GM21447 (cell line): ENCODE measurements around the gene USH1G.
"Not testable (repeated sequence)": the region's sequence is repeated elsewhere in the genome, so short reads cannot be mapped to it uniquely, and the experiment has no call there.

Source experiments
- ATAC-seq: cut with Tn5 transposase; IDR thresholded peaks from one replicate; pipeline ENCODE4 v1.9.1; 2021; ENCODE audit not compliant: unreplicated experiment

The USH1G gene

GRCh38 chr17:74906214-74906793 lies 16.8 kb downstream of the USH1G start:
- not testable (repeated sequence) for ATAC-seq

DNA sequence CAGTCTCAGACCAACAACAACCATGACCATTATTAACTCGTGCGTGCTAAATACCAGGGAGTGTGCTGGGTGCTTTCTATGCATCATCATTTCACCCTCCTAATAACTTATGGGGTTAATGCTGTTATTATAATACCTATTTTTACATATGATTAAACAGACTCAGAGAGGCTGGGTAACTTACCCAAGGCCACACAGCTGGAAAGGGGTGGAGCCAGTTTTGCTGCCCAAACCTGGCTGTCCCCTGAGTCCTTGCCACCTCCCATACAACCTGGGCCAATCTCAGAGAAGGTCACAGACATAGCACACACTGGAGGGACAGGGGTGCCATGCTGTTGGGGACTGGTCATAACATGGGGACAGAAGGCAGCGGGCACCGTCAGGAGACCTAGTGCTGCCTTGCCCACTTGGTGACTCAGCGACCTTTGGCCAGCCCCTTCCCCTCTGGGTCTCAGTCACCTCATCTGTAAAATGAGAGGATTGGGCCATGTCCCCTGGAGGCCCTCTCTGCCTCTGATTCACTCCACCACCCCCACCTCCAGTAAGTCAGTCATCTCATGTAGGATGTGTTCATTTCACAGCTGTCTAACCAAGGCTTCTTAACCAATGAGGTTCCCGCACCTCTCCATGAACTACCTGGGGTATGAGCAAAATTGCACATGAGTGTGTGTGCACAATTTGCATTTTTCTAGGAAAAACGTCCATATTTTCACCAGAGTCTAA lies 18.2 kb downstream of the USH1G start:
- no peak for ATAC-seq

GRCh38 chr17:74903671-74904070 lies 19.4 kb downstream of the USH1G start:
- ATAC-seq, result no peak

- ATAC-seq, result no peak
Observed at GRCh38 chr17:74903034-74903433, 20.0 kb downstream of the USH1G start.

- ATAC-seq, result no peak
Observed at GRCh38 chr17:74901353-74902135, 21.5 kb downstream of the USH1G start.

- no peak for ATAC-seq
Observed at GRCh38 chr17:74900208-74900607, 22.8 kb downstream of the USH1G start.

DNA sequence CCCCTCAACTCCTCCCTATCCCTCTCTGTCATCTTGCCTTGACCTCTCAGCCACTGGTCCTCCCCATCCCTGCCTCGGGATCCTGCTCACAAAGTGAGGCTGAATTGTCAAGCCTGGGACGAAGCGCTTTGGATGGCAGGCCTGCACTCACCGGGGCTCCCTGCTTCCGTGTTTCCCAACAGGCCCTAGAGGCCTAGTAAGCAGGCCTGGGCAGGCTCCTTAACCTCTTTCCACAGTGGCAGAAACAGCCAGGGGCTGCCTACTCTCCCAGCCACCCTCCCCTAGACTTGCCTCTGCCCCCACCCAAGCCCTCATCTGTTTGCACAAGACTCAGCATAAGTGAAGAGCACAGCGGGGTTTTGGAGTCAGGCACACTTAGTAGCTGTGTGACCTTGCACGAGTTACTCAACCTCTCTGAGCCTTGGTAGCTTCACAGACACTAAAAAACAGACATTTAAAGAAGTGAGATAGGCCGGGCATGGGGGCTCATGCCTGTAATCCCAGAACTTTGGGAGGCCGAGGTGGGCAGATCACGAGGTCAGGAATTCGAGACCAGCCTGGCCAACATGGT lies 24.6 kb downstream of the USH1G start:
- ATAC-seq, result no peak

GRCh38 chr17:74893936-74894671 lies 29.0 kb downstream of the USH1G start:
- no peak for ATAC-seq

DNA sequence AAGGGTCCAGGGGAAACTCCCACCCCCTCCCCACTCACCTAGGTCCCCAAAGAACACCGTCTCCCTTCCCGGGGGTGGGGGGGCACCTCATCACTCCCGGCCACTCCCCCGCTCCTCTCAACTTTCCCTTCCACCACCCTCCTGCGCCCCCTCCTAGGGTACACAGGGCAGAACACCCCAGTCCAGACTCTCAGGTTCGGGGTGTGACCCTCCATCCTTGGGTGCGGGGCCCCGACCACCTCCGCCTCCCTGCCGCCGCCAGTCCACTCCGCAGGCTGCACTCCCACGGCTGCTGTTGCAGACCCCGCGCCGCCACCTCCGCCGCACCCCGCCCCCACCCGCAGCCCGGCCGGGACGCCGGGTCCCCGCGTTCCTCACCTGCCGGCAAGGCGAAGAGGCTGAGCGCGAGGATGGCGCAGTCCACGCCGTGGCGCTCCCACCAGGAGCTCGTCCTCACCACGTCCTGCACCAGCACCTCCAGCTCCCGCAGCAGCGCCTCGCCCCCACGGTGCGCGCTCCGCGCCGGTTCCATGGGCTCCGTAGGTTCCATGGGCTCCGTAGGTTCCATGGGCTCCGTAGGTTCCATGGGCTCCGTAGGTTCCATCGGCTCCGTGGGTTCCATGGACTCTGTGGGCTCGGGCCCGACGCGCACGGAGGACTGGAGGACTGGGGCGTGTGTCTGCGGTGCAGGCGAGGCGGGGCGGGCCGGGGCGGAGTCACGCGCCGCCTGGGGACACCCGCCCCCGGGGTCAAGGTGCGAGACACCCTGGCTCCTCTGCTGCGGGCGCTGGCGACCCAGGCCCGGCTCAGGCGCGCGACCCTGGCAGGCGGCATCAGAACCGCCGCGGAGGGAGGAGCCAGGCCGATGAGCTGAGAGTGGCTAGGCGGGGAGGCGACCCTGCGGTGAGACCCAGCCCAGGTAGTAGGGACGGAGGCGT lies 29.8 kb downstream of the USH1G start, which contains the start of gene FADS6:
Gene FADS6 (minus strand): TSS at position 660 of the 938 bp plus-strand sequence. CDS start 38 bp downstream, at position 622.
- ATAC-seq, result no peak

DNA sequence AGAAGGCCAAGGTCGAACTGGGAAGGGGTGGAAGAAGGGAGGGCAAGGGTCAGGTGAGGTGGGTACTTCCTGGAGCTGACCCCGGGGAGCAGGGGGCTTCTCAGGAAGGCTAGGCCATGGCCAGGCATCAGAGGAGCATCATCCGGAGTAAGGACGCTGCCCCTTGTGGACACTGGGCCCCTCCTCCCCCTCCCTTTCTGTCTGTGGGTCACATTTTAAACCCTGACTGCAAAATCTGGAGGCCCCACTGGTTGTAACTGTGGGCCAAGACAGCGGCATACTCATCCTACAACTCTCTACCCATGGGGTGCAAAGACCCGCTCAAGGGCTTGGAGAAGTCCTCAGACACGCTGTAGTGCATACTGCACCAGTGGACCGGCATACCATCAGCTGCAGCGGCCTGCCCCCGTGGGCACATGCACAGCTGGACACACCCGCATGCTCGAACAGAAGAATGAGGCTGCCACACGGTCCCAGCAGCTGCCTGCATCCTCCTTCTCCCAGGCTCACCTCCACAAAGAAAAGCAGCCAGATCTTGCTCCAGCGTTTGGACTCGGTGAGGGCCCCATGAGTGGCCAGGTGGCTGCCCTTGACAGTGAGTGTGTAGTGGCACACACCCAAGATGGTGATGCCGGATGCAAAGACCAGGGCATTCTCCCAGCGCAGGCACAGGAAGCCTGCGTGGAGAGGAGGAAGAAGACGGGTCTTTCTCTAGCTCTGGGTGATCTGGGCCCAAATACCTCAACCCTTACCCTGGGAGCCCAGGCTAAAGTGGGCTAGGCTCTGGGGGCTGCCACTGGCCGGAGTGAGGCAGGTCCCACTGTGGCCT lies 30.8 kb downstream of the USH1G start:
- no peak for ATAC-seq

DNA sequence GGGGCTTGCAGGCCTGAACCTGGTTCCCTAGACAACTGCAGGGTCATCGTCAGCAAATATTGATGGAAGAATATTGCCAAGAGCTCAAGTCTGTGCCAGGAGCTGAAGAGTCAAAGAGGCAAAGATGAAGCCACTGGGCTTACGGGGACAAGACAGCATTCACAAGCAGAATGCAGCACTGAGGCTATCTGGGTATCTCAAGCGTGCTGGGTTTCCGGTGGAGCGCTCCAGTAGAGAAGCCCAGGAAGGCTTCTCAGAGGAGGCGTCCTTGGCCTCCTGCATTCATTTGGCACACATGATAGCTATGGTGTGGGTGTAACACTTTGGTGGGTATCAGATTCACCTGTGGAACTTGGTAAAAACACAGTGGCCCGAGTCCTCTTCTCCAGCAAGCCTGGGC lies 32.5 kb downstream of the USH1G start:
- ATAC-seq, result no peak

DNA sequence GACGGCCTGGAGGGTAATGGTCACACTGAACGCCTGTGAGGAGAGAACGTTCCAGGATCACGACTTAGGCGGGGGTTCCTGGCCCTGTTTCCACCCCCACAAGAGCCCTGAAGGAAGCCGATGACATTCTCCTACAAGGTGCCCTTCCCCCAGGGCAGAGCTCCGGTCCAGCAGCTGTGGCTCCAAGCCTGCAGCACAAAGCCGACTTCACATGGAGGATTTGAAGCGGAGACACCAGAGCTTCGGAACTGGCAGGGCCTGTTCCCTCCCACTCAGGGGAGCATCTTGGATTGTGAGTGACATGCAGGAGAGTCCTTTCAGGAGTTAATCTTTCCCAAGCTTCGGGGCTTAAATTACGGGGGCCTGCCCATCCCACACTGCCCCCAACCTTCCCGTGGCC lies 34.6 kb downstream of the USH1G start:
- ATAC-seq, result no peak

- ATAC-seq, result no peak
Observed at GRCh38 chr17:74883241-74883745, 39.8 kb downstream of the USH1G start.

- ATAC-seq, result no peak
Observed at GRCh38 chr17:74882517-74883240, 40.4 kb downstream of the USH1G start.

- ATAC-seq, result no peak
Observed at GRCh38 chr17:74881073-74881472, 42.0 kb downstream of the USH1G start.

DNA sequence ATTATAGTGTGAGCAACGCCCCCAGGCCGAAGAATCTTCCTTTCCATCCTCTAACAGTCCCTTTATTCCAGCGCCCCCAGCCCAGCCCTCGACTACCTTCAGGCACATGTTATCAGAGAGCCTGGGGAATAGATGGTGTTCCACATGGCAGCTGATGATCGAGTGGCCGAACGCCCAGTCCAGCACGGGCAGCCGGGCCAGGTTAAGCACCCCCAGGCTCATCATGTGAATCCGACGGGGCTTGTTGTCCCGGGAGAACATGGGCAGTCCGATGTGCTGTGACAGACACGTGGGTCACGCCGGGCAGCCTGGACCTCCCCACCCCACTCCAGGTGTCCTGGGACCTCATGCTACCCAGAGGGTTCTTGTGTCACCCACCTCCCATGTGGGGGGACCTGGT lies 43.7 kb downstream of the USH1G start:
- ATAC-seq, result no peak

DNA sequence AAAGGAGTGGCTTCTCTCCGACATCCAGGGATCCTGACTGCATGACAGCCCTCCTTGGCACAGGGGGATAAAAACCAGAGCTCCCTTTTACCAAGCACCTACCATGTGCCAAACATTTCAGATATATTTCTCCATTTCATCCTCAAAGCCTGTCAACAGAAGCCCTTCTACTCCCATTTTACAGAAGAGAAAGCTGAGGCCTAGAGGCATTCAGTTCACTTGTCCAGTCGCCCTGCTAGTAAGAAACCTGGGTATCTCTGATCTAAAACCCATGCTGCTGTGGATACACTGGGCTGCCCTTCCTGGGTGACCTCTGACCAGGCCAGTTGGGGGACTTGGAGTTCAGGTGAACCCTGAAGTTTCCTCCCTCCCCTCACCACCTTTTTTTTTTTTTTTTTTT lies 44.4 kb downstream of the USH1G start:
- ATAC-seq, result no peak
